ENCODE data around the gene LRP11.

DNA sequence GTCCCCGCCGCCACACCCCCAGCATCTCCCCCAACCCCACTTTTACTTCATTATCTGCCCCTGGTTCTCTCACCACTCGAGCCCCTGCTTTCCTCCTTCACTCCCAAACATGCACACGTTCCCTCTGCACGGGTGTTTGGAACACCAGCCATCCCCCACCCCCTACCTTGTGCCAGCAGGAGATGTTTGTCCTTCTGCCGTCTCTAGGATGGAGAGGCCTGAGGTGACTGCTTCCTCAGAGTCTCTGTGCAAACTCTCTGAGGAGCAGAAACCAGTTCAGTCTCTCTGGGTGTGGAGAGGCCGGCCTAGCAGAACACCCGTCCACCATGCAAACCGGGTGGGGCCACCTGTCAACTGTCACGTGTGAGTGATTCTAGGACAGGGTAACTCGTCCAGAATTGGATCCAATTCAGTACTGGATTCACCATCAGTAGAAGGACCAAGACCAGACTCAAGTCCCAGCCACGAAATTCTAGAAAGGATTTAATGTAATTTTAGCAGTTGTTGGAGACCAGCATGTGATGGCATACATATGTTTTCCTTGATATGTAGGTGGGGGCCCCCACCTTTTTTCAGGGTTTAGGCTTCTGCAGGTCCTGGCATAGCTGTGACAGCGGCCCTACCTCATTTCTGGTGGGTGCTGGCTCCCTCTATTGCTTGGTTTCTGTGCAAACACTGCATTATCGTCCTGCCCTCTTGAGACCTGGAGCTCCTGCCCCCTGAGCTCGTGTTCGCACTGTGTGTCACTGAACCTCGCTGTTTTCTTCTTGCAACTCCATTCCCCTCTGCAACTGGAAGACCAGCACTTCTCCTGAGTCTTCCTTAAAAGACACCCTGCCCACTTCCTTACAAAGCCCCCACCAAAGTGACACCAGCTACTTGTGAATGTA, 33.9 kb upstream of the LRP11 start, which contains the start of gene RAET1E:
- TF ChIP-seq, protein P1, sequence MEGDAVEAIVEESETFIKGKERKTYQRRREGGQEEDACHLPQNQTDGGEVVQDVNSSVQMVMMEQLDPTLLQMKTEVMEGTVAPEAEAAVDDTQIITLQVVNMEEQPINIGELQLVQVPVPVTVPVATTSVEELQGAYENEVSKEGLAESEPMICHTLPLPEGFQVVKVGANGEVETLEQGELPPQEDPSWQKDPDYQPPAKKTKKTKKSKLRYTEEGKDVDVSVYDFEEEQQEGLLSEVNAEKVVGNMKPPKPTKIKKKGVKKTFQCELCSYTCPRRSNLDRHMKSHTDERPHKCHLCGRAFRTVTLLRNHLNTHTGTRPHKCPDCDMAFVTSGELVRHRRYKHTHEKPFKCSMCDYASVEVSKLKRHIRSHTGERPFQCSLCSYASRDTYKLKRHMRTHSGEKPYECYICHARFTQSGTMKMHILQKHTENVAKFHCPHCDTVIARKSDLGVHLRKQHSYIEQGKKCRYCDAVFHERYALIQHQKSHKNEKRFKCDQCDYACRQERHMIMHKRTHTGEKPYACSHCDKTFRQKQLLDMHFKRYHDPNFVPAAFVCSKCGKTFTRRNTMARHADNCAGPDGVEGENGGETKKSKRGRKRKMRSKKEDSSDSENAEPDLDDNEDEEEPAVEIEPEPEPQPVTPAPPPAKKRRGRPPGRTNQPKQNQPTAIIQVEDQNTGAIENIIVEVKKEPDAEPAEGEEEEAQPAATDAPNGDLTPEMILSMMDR (conservative IDR thresholded peaks at IDR 0.05; ENCODE audit: low read length): peak; percentile 62
- TF ChIP-seq EZH2phosphoT487 (IDR thresholded peaks at IDR 0.05; ENCODE audit: borderline replicate concordance, low read depth, low read length): no peak

All from OCI-LY7 (cell line).